Smooth muscle cell of trachea (primary cell): ENCODE results near the gene GAGE12C. TPM values are rescaled to one million over a fixed set of nuclear protein-coding genes. Genes with fewer than 3 reads are reported as not detected.

Experiments used
- total RNA-seq: library from RNA; depleted of rRNA; stranded (reverse); fragments of >200 nt; gene quantifications from 2 replicates; pipeline ENCODE4 v1.2.1, GENCODE V29; 2014

GAGE12C gene
- not detected in 2 replicates for total RNA-seq

GRCh38 chrX:49531877-49532276, at the start of gene GAGE12C:
TSS of gene GAGE12C (plus strand) at chrX:49532177. CDS start at chrX:49533332, 1,155 bp downstream.

GRCh38 chrX:49541433-49541832, 9.5 kb downstream of the GAGE12C start, which contains the start of gene GAGE12D:
TSS of gene GAGE12D (plus strand) at chrX:49541733. CDS start at chrX:49542888, 1,155 bp downstream.

GRCh38 chrX:49550989-49551388, 19.0 kb downstream of the GAGE12C start, which contains the start of gene GAGE12E:
TSS of gene GAGE12E (plus strand) at chrX:49551289. CDS start at chrX:49552444, 1,155 bp downstream.

GRCh38 chrX:49560542-49560941, 28.6 kb downstream of the GAGE12C start, which contains the start of gene GAGE12F:
TSS of gene GAGE12F (plus strand) at chrX:49560842. CDS start at chrX:49561997, 1,155 bp downstream.

GRCh38 chrX:49570100-49570499, 38.1 kb downstream of the GAGE12C start, which contains the start of gene GAGE12G:
TSS of gene GAGE12G (plus strand) at chrX:49570400. CDS start at chrX:49571555, 1,155 bp downstream.

GRCh38 chrX:49579649-49580048, 47.7 kb downstream of the GAGE12C start, which contains the start of gene GAGE12H:
TSS of gene GAGE12H (plus strand) at chrX:49579949. CDS start at chrX:49581104, 1,155 bp downstream.

Other genes starting within 250 kb of the GAGE12C start
- gene GAGE10, start 228.5 kb upstream of the GAGE12C start, total RNA-seq = not detected in 2 replicates
- not detected in 2 replicates for gene GAGE12J, start 210.1 kb upstream of the GAGE12C start, total RNA-seq
- not detected in 2 replicates for gene GAGE13, start 200.6 kb upstream of the GAGE12C start, total RNA-seq
- gene GAGE12D, start 9.6 kb downstream of the GAGE12C start, total RNA-seq = not detected in 2 replicates
- gene GAGE12E, start 19.1 kb downstream of the GAGE12C start, total RNA-seq = not detected in 2 replicates
- not detected in 2 replicates for gene GAGE12F, start 28.7 kb downstream of the GAGE12C start, total RNA-seq
- gene GAGE12G, start 38.2 kb downstream of the GAGE12C start, total RNA-seq = not detected in 2 replicates
- not detected in 2 replicates for gene GAGE12H, start 47.8 kb downstream of the GAGE12C start, total RNA-seq
- not detected in 2 replicates for gene GAGE2A, start 57.3 kb downstream of the GAGE12C start, total RNA-seq
- not detected in 2 replicates for gene GAGE1, start 66.8 kb downstream of the GAGE12C start, total RNA-seq
- gene PAGE1, start 163.8 kb downstream of the GAGE12C start, total RNA-seq = not detected in 2 replicates